Progenitor cell of endocrine pancreas (in vitro differentiated cells): ENCODE data around the gene FARS2. TPM values are rescaled to one million over a fixed set of nuclear protein-coding genes. Genes with fewer than 3 reads are reported as not detected.

Experiments
- DNase-seq: peaks from one replicate; pipeline ENCODE4 v3.0.0; 2021; ENCODE audit warnings: low spot score; ENCODE audit not compliant: unreplicated experiment
- H3K27ac Mint-ChIP-seq: 2 replicates; pipeline ENCODE4 v1.8.0; 2021; ENCODE audit warnings: mild to moderate bottlenecking, moderate library complexity, mixed read lengths
- H3K27me3 Mint-ChIP-seq: 2 replicates; pipeline ENCODE4 v1.8.0; 2021; ENCODE audit warnings: mixed read lengths
- H3K36me3 Mint-ChIP-seq: 2 replicates; pipeline ENCODE4 v1.8.0; 2022; ENCODE audit warnings: mixed read lengths; ENCODE audit not compliant: insufficient read depth
- H3K4me1 Mint-ChIP-seq: 2 replicates; pipeline ENCODE4 v1.8.0; 2021; ENCODE audit warnings: low read depth, mixed read lengths
- H3K4me3 Mint-ChIP-seq: 2 replicates; pipeline ENCODE4 v1.8.0; 2021; ENCODE audit warnings: low read depth, mild to moderate bottlenecking, moderate library complexity, mixed read lengths
- H3K9me3 Mint-ChIP-seq: 2 replicates; pipeline ENCODE4 v1.8.0; 2021; ENCODE audit warnings: low read depth, mixed read lengths
- CTCF ChIP-seq: fragments of 200-600 bp; sonication (generic); IDR thresholded peaks from one replicate; pipeline ENCODE4 v1.5.0; 2021; ENCODE audit warnings: antibody characterized with exemption, mild to moderate bottlenecking; ENCODE audit not compliant: unreplicated experiment
- total RNA-seq: library from RNA; stranded (reverse); gene quantifications from 2 replicates; pipeline ENCODE4 v1.2.1, GENCODE V29; 2021

The FARS2 gene
- total RNA-seq, 1 donor from 2014 or later, result 20.8 TPM

GRCh38 chr6:5672581-5673011 is 411.3 kb downstream of the FARS2 start:
- no peak overlapping the region for H3K27ac Mint-ChIP-seq
- H3K9me3 Mint-ChIP-seq, result no peaks in the 10 kb centered on the region
- no peaks in the 10 kb centered on the region for H3K36me3 Mint-ChIP-seq
- no peak for DNase-seq
- TF ChIP-seq CTCF, result no peak
- no peaks in the 10 kb centered on the region for H3K27me3 Mint-ChIP-seq
- peaks cover 7% of the 10 kb centered on the region for H3K4me1 Mint-ChIP-seq
- no peak overlapping the region for H3K4me3 Mint-ChIP-seq

- no peak for DNase-seq
- H3K36me3 Mint-ChIP-seq, result no peaks in the 10 kb centered on the region
- H3K27ac Mint-ChIP-seq, result no peak overlapping the region
- H3K9me3 Mint-ChIP-seq, result no peaks in the 10 kb centered on the region
- no peak overlapping the region for H3K4me3 Mint-ChIP-seq
- no peak for TF ChIP-seq CTCF
- H3K4me1 Mint-ChIP-seq, result peaks cover 7% of the 10 kb centered on the region
- no peaks in the 10 kb centered on the region for H3K27me3 Mint-ChIP-seq
Observed at GRCh38 chr6:5673019-5673790, 411.9 kb downstream of the FARS2 start.

GRCh38 chr6:5674141-5674540 is 412.8 kb downstream of the FARS2 start:
- Mint-ChIP-seq H3K27me3 (no peaks in the 10 kb centered on the region), H3K4me1 (peaks cover 7% of the 10 kb centered on the region), H3K36me3 (no peaks in the 10 kb centered on the region), H3K27ac (no peak overlapping the region), H3K4me3 (no peak overlapping the region), H3K9me3 (no peaks in the 10 kb centered on the region)
- TF ChIP-seq CTCF, result no peak
- no peak for DNase-seq

- H3K27me3 Mint-ChIP-seq, result no peaks in the 10 kb centered on the region
- H3K4me1 Mint-ChIP-seq, result peaks cover 13% of the 10 kb centered on the region
- no peaks in the 10 kb centered on the region for H3K9me3 Mint-ChIP-seq
Observed at GRCh38 chr6:5674721-5675120, 413.4 kb downstream of the FARS2 start.

DNA sequence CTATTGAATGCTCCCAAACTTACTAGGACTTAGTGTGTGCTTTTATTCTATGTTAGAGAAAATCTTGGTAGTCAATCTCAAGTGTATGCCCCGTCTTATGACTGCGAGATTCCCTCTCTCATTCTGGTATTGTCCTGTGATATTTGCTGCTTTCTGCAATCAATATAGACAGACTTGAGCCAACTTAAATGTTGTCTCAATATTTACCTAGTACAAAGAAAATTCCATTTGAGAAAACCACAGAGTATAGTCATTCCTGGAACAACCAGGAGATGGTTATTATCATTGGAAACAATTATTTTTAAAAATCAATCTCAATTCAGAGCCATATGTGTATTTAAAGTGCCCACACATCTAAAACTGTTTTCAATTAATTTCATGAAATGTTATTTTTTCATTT is 415.4 kb downstream of the FARS2 start:
- H3K4me3 Mint-ChIP-seq, result no peak overlapping the region
- H3K9me3 Mint-ChIP-seq, result no peaks in the 10 kb centered on the region
- no peak for DNase-seq
- H3K36me3 Mint-ChIP-seq, result no peaks in the 10 kb centered on the region
- H3K27me3 Mint-ChIP-seq, result no peaks in the 10 kb centered on the region
- peaks cover 14% of the 10 kb centered on the region for H3K4me1 Mint-ChIP-seq
- no peak overlapping the region for H3K27ac Mint-ChIP-seq
- TF ChIP-seq CTCF, result no peak

More at GRCh38 chr6:5674721-5675120, 413.4 kb downstream of the FARS2 start:
- no peak for TF ChIP-seq CTCF
- DNase-seq, result no peak
- H3K4me3 Mint-ChIP-seq, result no peak overlapping the region
- no peak overlapping the region for H3K27ac Mint-ChIP-seq
- no peaks in the 10 kb centered on the region for H3K36me3 Mint-ChIP-seq
